Measurements from ENCODE around the gene SIGLEC11.
"Not testable (repeated sequence)": the region's sequence is repeated elsewhere in the genome, so short reads cannot be mapped to it uniquely, and the experiment has no call there.

The SIGLEC11 gene

DNA sequence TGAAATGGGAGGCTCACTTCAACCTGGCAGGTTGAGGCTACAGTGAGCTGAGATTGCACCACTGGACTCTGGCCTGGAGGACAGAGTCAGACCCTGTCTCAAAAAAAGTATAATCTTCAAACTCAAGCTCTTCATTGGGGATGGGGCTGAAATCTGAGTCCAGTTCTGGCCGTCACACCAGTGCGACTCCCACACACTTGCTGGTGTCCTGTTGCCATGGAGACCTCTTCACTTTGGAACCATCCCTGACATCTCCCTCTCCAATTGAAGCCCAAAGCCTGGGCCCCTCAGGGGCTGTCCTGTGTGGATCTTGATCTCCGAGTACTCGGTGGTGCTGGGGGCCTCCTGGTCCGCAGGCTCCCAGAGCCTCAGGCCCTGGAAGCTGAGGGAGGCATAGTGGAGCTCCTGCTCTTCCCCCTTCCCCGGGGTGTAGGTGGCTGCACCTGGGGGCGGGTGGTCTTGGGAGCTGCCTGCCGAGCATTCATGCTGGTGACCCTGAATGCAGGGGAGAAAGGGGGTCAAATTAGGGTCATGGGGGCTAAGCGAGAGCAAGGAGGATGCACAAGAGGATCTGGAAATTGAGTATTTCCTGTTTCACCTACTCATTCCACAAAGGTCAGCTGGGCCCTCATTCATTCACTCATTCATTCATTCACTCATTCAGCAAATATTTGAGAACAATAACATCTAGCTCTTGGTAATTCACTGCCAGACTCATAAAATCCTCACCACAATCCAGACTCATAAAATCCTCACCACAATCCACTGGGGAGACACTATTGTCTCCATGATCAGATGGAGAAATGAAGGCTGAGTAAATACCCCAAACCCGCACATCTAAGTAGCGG is 11.0 kb downstream of the SIGLEC11 start:
- no peak for DNase-seq

DNA sequence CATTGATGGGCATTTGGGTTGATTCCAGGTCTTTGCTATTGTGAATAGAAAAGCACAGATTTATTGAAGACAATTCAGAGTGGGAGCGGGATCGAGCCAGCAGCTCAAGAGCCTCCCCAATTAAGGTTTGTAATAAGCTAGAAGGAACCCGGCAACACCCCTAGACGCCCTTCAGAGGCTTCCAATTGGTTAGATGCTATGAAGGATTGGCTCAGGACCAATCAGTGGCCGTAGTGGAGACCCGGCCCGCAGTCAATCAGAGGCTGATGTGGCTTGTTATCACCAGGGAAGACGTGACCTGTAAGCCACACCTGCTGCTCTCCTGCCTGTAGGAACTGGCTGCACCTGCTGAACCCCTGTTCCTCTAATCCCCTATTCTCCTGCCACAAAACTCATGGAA is 14.6 kb downstream of the SIGLEC11 start:
- no peak for DNase-seq

DNA sequence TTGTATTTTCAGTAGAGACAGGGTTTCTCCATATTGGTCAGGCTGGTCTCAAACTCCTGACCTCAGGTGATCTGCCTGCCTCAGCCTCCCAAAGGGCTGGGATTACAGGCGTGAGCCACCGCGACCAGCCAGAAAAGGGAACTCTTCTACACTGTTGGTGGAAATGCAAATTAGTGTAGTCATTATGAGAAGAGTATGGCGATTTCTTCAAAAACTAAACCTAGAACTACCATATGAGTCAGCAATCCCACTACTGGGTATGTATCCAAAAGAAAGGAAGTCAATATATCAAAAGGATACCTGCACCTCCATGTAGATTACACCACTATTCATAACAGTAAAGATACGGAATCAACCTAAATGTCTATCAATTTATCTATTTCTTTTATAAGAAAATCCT is 16.4 kb downstream of the SIGLEC11 start:
- DNase-seq = not testable (repeated sequence)

DNA sequence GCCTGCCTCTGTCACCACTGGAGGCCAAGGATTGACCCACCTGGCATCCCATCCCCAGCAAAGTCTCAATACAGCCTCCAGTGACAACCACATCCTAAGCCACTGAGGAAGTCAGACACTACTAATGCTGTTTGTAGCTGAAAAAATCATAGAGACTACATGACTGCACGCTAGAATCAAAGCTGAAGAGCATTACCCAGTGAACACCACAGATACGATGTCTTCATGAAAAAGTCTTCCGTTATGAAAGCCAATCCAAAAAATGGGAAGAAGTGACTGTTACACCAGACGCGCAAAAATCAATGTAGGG is 20.5 kb downstream of the SIGLEC11 start:
- no peak for DNase-seq

DNA sequence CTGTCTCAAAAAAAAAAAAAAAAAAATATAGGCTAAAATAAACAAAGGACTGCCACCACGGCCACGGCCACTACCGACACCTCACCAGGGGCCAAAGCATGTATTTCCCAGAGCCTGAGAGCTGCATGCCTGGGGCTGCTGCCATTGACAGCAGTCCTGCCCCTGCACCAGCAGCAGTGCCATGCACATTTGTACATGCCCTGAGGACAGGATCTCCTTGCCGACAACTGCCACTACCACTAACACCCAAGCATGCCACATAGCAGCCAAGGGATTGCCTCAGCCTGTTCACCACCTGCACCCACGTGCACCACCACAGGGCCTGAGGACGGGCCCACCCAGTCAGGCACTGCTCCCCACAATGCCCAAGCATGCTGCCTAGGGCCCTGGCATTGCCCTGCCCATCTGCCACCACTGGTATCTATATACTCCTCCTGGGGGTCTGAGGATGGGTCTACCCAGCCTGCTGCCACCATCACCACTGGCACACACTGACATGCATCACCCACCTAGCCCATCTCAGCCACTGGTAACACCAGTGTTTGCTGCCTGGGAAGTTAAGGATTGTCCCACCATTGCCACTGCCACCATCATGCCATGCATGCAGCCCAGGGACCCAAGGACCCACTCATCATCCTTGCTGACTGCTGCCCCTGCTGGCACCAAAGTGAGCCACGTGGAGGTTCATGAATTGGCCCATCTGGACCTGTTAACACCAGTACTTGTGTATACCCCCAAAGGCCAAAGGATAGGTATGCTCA is 21.1 kb downstream of the SIGLEC11 start:
- DNase-seq = no peak

DNA sequence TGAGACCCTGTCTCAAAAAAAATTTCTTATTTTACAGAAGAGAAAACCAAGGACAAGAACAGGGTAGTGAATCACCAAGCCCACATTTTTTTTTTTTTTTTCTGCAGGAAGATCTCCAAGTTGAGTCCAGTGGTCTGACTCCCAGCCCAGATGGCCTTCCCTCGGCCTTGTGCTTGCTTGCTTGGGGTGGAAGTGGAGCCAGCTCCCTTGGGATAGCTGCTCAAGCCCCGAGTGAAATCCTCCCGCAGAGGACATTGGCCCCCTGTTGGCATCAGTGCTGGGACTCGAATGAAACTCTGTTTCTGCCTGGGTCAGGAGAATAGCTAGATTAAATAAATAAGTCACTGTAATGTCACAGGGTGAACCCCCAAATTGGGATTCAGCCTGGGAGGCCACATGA is 22.3 kb downstream of the SIGLEC11 start:
- no peak for DNase-seq

DNA sequence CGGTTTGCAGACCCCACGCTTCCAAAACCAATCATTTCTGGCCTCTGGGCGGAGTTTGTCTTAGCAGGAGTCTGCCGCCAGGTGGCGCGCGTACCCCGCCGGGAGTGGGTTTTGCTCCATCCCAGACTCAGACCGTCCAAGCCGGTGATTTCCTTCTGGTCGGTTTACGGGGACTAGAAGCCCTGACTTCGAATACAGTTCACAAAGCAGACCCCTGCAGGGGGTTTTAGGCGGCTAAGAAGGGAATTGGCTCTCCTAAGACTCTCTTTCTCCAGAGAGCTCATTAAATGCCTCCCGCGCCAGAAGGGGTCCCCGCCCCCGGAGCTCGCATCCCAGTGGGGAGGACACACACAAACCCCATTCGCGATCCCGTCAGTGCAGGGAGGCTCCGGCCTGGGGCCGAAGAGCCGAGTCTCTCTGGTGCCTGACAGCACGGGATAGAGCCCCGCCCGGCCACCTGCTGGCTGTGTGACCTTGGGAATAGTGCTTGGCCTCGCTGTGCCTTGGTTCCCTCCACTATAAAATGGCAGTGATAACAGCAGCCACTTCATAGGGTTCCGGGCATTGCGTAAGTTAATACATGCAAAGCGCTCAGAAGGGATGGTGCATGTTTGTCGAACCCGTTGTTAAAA is 23.1 kb downstream of the SIGLEC11 start:
- DNase-seq = peak; percentile 62

DNA sequence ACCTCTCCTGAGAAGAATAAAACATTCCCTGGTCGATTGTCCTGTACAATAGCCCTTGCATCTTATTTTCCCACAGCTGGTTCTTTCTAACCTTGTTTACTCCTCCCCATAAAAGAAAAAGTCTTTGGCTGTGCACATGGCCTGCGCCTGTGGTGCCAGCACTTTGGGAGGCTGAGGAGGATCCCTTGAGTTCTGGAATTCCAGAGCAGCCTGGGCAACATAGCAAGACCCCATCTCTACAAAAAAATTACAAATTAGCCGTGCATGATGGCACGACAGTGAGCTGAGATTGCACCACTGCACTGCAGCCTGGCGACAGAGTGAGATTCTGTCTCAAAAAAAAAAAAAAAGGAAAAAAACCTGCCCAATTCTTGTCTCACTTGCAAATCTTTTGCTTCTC is 24.4 kb downstream of the SIGLEC11 start:
- DNase-seq = no peak

DNA sequence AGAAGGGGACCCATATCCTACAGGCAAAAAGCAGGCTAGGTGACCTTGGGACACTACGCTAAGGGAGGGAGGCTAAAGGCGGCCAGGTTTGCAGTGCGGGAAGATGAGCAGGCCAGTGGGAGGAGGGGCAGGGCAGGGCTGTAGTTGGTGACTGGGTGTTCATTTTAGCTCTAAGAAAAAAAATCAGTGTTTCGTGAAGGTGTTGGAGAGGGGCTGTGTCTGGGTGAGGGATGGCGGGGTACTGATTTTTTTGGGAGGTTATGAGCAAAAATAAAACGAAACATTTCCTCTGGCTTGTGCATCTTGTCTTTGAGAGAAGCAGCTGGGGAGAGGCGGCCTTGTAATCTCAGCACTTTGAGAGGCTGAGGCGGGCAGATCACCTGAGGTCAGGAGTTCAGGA is 27.3 kb downstream of the SIGLEC11 start:
- no peak for DNase-seq

DNA sequence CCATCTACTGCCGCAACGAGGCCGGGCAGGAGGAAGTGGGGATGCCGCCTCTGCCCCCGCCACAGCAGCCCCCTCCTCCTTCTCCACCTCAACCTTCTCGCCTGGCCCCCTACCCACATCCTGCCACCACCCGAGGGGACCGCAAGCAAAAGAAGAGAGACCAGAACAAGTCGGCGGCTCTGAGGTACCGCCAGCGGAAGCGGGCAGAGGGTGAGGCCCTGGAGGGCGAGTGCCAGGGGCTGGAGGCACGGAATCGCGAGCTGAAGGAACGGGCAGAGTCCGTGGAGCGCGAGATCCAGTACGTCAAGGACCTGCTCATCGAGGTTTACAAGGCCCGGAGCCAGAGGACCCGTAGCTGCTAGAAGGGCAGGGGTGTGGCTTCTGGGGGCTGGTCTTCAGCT is 28.2 kb downstream of the SIGLEC11 start:
- DNase-seq = no peak

DNA sequence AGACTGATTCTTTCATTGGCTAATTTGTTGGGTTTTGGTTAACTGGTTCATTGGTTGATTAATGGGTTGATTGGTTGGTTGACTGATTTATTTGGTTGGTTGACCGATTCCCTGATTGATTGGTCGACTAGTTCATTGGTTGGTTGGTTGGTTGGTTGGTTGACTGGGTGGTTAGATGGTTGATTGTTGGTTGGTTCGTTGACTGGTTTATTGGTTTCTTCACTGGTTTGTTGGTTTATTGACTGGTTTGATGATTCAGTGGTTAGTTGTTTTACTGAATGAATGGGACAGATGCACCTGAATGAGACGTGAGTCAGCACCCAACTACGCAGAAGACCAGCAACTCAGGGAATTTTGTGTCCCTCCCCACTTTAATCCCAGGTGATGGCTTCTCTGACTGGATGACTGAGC is 28.9 kb downstream of the SIGLEC11 start:
- no peak for DNase-seq

DNA sequence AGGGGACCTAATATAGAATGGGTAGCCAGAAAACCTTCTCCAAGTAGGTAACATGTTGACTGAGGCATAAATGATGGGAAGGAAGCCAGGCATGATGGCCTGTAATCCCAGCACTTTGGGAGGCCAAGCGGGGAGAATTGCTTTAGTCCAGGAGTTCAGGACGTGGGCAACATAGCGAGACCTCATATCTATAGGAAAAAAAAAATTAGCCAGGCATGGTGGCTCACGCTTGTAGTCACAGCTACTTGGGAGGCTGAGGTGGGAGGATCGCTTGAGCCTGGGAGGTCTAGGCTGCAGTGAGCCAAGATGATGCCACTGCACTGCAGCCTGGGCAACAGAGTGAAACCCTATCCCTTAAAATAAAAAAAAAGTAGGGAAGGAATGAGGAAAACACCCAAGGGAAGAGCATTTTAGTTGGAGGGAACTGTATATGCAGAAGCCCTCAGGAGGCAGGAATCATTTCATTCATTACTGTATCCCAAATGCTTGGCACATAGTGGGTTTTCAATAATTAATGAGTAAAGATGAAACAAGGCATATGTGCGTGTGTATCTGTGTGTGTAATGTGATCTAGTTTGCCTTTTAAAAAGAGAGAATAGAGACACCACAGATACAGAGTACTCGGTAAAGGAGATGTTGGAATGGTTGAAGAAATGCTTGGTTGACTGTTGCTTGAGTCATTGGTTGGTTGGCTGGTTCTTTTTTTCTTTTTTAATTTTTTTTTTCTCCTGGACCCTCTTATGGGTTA is 29.5 kb downstream of the SIGLEC11 start:
- no peak for DNase-seq

DNA sequence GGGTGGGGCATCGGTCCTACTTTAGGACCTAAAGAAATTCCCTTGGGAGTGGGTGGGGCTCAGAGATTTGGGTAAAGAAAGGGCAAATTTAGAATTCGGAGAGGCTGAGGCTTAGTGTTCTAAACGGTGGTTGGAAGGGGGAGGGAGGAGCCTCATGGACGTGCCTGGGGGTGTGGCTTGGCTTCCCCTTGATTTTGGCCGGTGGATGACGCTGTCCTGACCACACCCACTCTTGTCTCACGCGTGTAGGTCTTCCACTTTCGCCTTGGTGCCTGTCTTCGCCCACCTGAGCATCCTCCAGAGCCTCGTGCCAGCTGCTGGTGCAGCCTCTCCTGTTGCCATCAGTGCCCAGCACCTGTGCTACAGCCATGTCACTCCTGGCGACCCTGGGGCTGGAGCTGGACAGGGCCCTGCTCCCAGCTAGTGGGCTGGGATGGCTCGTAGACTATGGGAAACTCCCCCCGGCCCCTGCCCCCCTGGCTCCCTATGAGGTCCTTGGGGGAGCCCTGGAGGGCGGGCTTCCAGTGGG is 30.4 kb downstream of the SIGLEC11 start:
- DNase-seq = no peak

DNA sequence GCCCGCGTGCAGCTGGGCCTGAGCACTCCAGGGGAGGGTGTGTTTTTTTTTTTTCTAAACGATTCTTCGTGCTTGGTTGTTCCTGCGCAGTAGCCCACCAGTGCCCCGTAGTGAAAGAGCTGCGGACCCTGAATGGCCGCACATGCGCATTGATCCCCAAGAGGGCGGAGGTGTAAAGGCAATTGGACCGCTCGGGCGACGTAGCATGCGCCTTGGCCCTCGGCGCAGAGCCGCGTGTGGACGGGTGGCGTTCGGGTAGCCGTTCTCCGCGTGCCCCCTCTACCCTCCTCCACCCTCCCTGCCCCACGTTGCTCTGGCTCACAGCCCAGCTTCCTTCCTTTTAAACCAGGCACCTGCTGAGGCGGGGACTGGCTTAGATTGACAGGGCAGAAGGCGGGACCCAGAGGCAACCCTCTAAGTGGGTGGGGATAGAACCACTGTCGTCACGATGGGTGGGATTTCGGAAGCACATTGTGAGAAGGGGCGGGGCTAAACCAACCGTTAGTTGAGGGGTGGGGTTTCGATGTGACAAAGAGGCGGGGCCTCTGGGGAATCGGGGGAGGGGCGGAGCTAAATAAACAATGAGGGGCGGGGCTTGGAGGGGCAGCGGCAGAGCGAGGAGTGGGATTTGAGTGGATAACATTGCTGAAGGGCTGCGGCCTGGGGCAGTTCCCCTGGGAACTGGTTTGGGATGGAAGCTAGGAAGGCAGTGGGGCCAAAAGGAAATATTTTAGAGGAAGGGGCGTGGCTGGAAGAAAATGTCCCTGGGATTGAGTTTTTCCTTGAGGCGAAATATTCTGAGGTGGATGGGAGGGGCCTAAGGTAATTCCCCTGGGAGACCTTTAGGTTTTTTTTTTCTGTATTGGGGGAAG is 31.1 kb downstream of the SIGLEC11 start:
- peak; percentile 93 for DNase-seq

DNA sequence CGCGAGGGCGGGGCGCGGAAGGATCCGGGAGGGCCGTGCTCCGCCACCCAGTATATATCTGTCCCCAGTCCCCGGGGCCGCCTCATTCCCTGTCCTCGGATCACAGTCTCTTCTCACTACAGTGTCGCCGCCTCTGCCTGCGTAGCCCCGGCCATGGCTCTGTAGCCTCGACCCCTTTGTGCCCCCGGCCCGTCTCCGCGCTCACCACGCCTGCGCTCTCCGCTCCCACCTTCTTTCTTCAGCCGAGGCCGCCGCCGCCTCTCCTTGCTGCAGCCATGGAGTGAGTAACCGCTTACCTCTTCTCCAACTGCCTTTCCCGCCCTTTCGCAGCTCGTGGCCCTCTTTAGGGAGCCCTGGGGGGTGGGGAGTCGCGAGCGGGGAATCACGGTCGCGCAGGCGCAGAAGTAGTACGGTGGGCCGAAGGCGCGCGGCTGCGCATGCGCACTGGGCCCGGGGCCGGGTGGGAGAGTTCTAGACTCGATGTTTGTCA is 31.8 kb downstream of the SIGLEC11 start, which contains the start of the genes ATF5 and NUP62:
ATF5 (plus strand) TSS at position 85 of the 490 bp plus-strand sequence. CDS start 1,646 bp downstream, outside the sequence.
NUP62 (minus strand) TSS at position 384 of the 490 bp plus-strand sequence. CDS start 19,697 bp downstream, outside the sequence.
- DNase-seq = peak; percentile 93

DNA sequence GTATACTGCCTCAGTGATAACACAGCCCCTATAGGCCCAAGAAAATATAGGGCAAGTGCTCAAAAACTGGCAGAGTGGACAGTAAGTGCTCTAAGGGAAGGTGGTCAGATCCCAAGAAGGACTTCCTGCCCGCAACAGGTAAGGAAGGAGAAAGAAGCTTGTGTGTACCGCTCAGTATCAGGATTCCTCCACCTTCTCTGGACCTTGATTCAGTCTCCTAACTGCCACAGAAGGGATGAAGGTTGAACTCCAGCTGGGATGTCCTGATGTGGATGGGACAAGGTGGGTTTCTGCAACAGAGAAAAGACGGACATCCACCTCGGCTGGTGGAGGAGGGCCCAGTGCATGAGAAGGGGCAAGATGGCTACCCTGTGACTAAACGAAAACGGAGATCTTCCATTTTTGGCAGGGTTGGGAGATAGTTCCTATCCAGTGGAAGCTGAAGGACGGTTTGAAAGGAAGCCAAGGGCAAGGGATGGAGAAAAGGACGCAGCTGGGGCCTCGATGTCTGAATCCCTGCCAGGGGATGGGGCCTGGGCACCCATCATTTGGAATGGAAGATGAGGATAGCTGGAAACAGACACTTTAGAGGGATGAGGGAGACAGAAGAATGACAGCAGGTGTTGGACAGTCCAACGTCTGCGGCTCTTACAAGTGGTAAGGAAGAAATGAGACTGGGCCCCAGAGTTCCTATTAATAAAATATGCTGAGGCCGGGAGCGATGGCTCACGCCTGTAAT is 33.3 kb downstream of the SIGLEC11 start:
- no peak for DNase-seq

DNA sequence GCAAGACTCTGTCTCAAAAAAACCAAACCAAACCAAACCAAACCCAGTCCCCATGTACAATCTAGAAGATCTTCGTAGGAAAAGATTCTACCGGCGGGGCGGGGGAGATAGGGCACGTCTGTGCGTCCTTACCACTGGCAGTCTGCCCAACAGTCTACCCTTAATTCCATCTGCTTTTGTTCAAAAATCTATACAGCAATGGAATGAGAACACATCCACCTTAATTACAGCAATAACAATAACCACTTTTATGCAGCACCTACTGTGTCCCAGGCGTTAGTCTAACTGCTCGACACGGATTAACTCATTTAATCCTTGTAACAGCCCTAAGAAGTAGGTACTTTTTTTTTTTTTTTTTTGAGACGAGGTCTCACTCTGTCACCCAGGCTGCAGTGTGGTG is 34.5 kb downstream of the SIGLEC11 start:
- no peak for DNase-seq

DNA sequence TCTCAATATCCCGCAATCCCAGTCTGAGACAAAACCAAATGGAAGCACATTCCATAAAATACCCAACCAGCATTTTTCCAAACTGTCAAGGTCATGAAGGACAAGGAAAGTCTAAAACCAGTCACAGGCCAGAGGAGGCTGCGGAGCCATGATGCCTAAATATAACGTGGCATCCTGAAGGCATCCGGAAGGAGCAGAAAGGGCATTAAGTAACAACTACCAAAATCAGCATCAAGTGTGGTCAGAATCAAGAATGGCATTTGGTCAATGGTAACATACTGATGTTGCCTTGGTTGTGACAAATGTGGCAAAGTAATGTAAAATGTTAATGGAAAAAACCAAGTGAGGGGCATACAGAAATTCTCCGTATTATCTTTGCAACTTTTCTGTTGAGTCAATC is 35.5 kb downstream of the SIGLEC11 start:
- no peak for DNase-seq

DNA sequence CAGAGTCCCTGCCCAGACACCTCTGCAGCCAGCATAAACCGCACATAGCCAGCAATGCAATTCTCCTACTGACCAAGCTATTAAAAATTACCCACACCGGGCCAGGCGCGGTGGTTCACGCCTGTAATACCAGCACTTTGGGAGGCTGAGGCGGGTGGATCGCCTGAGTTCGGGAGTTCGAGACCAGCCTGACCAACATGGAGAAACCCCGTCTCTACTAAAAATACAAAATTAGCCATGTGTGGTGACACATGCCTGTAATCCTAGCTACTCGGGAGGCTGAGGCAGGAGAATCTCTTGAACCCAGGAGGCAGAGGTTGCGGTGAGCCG is 36.1 kb downstream of the SIGLEC11 start:
- DNase-seq = not testable (repeated sequence)

DNA sequence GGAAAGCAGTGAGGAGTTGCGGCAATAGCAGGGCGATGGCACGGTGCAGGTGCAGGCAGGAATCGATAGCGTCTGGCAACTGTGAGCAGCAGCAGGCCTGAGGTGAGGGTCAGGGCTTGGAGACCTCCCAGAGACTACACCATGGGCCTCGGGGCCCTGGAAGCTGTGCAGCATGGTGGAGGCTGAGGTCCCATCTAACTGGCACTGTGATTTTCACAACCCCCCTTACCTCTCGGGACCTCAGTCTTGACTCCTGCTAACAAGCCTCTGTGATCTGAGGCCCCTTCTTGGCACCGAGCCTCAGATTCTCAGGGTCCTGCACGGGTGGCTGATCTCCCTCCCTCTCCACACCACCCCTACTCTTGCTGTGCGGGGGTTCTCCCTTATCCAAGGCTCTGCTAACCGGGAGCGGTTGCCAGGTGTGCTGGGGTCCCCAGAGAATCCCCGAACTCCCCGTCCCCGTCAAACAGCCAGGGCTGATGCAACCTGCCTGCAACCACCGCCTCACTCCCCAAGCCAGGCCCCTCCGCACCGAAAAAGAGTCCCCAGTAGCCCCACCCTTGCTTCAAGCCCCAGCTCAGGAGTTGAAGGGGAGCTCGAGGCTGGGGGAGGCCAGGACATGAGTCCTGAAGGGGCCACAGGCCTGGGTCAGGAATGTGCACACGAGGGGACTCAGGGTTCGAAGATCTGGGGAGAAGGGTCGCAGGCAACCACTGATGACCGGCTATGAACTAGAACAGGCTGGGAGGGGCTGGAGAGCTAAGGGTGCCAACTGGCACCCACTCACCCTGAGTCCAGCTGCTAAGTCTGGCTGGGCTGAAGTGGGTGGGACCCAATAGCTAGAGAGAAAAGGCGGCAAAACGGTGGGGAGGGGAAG is 36.7 kb downstream of the SIGLEC11 start:
- DNase-seq = no peak
